Right lobe of liver (tissue), 6 donors: ENCODE results near the gene SLC5A6. TPM values are rescaled to one million over a fixed set of nuclear protein-coding genes. Genes with fewer than 3 reads are reported as not detected.

ENCODE experiments used
- ATAC-seq, 4 donors: fragments of 200-7000 bp; cut with Tn5 transposase; one replicate each; pipeline ENCODE4 v1.9.1; 2020; ENCODE audit warnings: mild to moderate bottlenecking in 4 of 4, moderate library complexity in 4 of 4
- DNase-seq, 3 donors: peaks; one replicate each; pipeline ENCODE4 v3.0.0-alpha.2; 2020
- H3K27ac ChIP-seq, 3 donors: fragments of 200-600 bp; one replicate each; pipeline ENCODE4 v1.8.0; 2022
- H3K27me3 ChIP-seq, 2 donors: fragments of 200-600 bp; one replicate each; pipeline ENCODE4 v1.8.0; 2022
- H3K36me3 ChIP-seq, 4 donors: fragments of 200-600 bp; sonication (generic) in 1 of 4; one replicate each; pipeline versions ENCODE4 v1.5.1 to v1.8.0; 2017 to 2022; ENCODE audit warnings: control low read depth in 1 of 4
- H3K4me1 ChIP-seq, 4 donors: fragments of 200-600 bp; sonication (generic) in 1 of 4; one replicate each; pipeline versions ENCODE4 v1.5.1 to v1.8.0; 2017 to 2022; ENCODE audit warnings: control low read depth in 1 of 4
- H3K4me3 ChIP-seq, 3 donors: fragments of 200-600 bp; one replicate each; pipeline ENCODE4 v1.8.0; 2022
- H3K9me3 ChIP-seq, 4 donors: fragments of 200-600 bp; sonication (generic) in 1 of 4; one replicate each; pipeline versions ENCODE4 v1.5.1 to v1.8.0; 2017 to 2022; ENCODE audit warnings: control low read depth in 1 of 4
- POLR2A ChIP-seq: fragments of 450-650 bp; IDR thresholded peaks from one replicate; pipeline ENCODE4 v1.6.1; 2017; ENCODE audit warnings: antibody characterized with exemption, mild to moderate bottlenecking
- WGBS: methylation state at CpG from one replicate; pipeline ENCODE4 v1.1.6; 2018; ENCODE audit warnings: low coverage, low lambda C conversion rate; ENCODE audit not compliant: insufficient coverage; ENCODE audit errors: missing lambda C conversion rate; 5-methylcytosine and 5-hydroxymethylcytosine counted together
- intact Hi-C, 2 donors: fragments of 100-400 bp; cut with DNase I; formaldehyde crosslinking; loops; one replicate each; pipeline versions ENCODE4 v1.11.2 to v1.14.1; 2022
- total RNA-seq, 6 experiments: library from RNA; depleted of rRNA in 2 of 6; stranded (reverse); fragments of >200 nt in 2 of 6; fragmentation: NEBNext Ultra II Directional in 3 of 6; extraction: Animal tissue kit (Norgen Biotek cat#: 25700) in 3 of 6; gene quantifications; one replicate each; pipeline versions ENCODE4 v1.1.0 to v1.2.4, GENCODE V29; 2016 to 2023
- TF ChIP-seq, protein P1 (sequence below), 4 donors: fragments of 200-600 bp in 3 of 4; fragments of 450-650 bp in 1 of 4; IDR thresholded peaks; one replicate each; pipeline versions ENCODE4 v1.5.1 to v1.8.0; 2016 to 2022; ENCODE audit warnings: antibody characterized with exemption in 4 of 4, mild to moderate bottlenecking in 2 of 4
- donor health status: DM: no; HTN: yes; CAD: no.
- donor health status: DM: no; HTN: no; CAD: no.
- donor health status: DM: no; HTN: no; CAD: no.
- donor health status: DM: no; HTN: yes; CAD: no.
- donor health status: DM: no; HTN: yes; CAD: no.

Gene SLC5A6
- total RNA-seq, 6 experiments from 2014 or later, result 57.5 to 151 (median 90.3) TPM

DNA sequence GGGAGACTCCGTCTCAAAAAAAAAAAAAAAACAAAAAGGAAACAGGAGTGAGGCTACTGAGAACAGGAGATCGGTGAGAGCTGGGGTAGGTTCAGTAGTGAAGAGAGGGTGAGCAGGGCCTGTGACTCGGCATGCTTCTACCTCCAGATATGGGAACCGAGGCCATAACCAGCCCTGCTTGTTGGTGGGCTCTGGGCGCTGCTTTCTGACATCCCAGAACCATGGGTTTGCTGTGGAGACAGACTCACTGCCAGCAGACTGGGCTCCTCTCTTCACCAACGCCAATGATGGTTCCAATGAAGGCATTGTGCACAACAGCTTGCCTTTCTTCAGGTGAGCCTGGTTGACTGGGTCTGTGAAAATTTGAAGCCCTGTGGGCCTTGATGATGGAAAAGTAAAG is 11.3 kb upstream of the SLC5A6 start:
- no peaks in the 10 kb centered on the region for H3K9me3 ChIP-seq
- H3K27me3 ChIP-seq, result no peaks in the 10 kb centered on the region
- no peak overlapping the region for H3K4me3 ChIP-seq
- TF ChIP-seq, protein P1, sequence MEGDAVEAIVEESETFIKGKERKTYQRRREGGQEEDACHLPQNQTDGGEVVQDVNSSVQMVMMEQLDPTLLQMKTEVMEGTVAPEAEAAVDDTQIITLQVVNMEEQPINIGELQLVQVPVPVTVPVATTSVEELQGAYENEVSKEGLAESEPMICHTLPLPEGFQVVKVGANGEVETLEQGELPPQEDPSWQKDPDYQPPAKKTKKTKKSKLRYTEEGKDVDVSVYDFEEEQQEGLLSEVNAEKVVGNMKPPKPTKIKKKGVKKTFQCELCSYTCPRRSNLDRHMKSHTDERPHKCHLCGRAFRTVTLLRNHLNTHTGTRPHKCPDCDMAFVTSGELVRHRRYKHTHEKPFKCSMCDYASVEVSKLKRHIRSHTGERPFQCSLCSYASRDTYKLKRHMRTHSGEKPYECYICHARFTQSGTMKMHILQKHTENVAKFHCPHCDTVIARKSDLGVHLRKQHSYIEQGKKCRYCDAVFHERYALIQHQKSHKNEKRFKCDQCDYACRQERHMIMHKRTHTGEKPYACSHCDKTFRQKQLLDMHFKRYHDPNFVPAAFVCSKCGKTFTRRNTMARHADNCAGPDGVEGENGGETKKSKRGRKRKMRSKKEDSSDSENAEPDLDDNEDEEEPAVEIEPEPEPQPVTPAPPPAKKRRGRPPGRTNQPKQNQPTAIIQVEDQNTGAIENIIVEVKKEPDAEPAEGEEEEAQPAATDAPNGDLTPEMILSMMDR (IDR thresholded peaks at IDR 0.05), result no peak
- TF ChIP-seq POLR2A, result no peak
- WGBS, result 100% methylated on average over 4 of the region's 6 CpGs
- no peaks in the 10 kb centered on the region for H3K4me1 ChIP-seq
- no peak overlapping the region for H3K27ac ChIP-seq
- peaks cover 2 to 65% (median 34%) of the 10 kb centered on the region in 4 donors for H3K36me3 ChIP-seq
- DNase-seq (no peak), ATAC-seq (no peak)
- intact Hi-C loops, result no loop called here

DNA sequence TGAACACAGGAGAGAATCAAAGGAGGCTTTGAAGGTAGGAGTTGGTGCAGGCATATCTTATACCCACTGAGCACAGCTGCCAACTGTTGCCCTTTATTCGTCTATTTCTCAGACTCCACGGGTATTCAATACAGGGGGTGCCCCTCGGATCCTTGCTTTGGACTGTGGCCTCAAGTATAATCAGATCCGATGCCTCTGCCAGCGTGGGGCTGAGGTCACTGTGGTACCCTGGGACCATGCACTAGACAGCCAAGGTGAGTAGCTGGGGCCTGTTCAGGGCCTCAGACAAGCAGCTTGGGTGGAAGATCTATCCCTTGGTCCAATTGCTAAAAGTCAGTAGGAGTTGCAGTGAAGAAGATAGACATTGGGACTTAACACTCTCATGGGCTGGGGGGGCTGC is 10.3 kb upstream of the SLC5A6 start:
- 100% methylated on average over 4 of the region's 5 CpGs for WGBS
- DNase-seq, result peak in 1 of 3 donors; percentile 20

DNA sequence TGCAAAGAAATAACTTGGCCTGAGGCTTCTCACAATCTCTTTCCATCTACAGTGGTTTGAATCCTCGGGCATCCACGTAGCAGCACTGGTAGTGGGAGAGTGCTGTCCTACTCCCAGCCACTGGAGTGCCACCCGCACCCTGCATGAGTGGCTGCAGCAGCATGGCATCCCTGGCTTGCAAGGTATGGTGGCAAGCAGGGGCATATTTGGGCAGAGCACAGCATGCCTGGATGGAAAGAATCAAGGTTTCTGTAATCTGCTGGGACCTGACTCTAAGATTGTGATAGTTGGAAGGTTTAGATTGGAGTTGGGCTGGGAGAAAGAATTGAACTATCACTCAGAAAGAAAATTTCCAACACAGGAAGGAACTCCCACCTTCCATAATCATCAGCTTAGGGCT is 9.1 kb upstream of the SLC5A6 start:
- TF ChIP-seq POLR2A, result no peak
- TF ChIP-seq, protein P1 (IDR thresholded peaks at IDR 0.05), result no peak
- H3K36me3 ChIP-seq, result peaks cover 2 to 48% (median 25%) of the 10 kb centered on the region in 4 donors
- H3K9me3 ChIP-seq, result no peaks in the 10 kb centered on the region
- no peaks in the 10 kb centered on the region for H3K27me3 ChIP-seq
- intact Hi-C loops, result no loop called here
- H3K4me3 ChIP-seq, result no peak overlapping the region
- WGBS, result 86% methylated on average over 1 of the region's 3 CpGs
- no peak for ATAC-seq
- H3K4me1 ChIP-seq, result peaks cover 0 to 6% (median 0%) of the 10 kb centered on the region in 4 donors
- DNase-seq, result peak in 1 of 3 donors; percentile 7
- no peak overlapping the region for H3K27ac ChIP-seq

More for the DNA sequence above, 10.3 kb upstream of the SLC5A6 start:
- H3K9me3 ChIP-seq, result no peaks in the 10 kb centered on the region
- H3K27me3 ChIP-seq, result no peaks in the 10 kb centered on the region
- H3K4me1 ChIP-seq, result peaks cover 0 to 6% (median 0%) of the 10 kb centered on the region in 4 donors
- TF ChIP-seq, protein P1 (IDR thresholded peaks at IDR 0.05), result no peak
- TF ChIP-seq POLR2A, result no peak
- intact Hi-C loops, result no loop called here
- ATAC-seq, result no peak
- H3K36me3 ChIP-seq, result peaks cover 2 to 58% (median 31%) of the 10 kb centered on the region in 4 donors
- H3K4me3 ChIP-seq, result no peak overlapping the region
- no peak overlapping the region for H3K27ac ChIP-seq

DNA sequence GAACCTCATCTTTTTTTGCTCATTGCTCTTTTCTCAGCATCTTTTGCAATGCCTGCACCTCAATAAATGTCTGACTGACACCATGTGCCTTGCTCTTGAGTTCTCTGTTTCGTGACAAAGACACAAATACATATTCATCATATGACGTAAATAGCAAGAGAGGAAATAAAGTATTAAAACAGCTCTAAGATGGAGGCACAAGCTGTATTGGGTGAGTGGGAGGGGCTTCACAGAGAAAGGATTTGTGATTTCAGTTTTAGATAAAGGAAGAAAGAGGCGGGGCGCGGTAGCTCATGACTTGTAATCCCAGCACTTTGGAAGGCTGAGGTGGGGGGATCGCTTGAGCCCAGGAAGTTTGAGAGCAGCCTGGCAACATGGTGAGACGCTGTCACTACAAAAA is 8.0 kb upstream of the SLC5A6 start:
- no peaks in the 10 kb centered on the region for H3K27me3 ChIP-seq
- H3K4me3 ChIP-seq, result no peak overlapping the region
- H3K27ac ChIP-seq, result no peak overlapping the region
- TF ChIP-seq, protein P1 (IDR thresholded peaks at IDR 0.05), result no peak
- no peak for TF ChIP-seq POLR2A
- H3K36me3 ChIP-seq, result peaks cover 2 to 41% (median 22%) of the 10 kb centered on the region in 4 donors
- ATAC-seq (no peak), DNase-seq (peak in 1 of 3 donors; percentile 4)
- peaks cover 0 to 6% (median 0%) of the 10 kb centered on the region in 4 donors for H3K4me1 ChIP-seq
- 88% methylated on average over 7 of the region's 7 CpGs for WGBS
- H3K9me3 ChIP-seq, result no peaks in the 10 kb centered on the region
- intact Hi-C loops, result no loop called here
